NCI-H1105 treated with DMSO at 0.1 percent for 48 hours (cell line): ENCODE data around the gene RASGRP2.

Source experiments
- DNase-seq: peaks from one replicate; lab custom pipeline; 2025; lab: John Stamatoyannopoulos, UW

Gene RASGRP2

DNA sequence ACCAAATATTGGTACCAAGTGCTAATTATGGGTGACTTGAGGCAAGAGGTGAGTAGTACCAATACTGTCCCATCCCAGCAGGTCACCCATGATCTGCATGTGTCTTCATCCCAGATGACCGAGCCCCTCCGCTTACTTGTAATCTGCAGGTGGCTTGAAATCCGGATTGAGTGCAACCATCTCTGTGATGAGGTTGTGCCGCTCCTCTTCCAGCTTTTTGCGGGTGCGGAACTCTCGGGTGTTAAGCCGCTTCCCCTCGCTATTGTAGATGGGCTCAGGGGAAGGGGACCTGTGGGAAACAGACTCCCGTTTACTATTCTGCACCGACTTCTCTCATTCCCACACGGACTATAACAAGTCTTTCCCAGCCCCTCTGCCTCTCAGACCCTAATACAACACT lies 26.2 kb upstream of the RASGRP2 start:
- no peak for DNase-seq

DNA sequence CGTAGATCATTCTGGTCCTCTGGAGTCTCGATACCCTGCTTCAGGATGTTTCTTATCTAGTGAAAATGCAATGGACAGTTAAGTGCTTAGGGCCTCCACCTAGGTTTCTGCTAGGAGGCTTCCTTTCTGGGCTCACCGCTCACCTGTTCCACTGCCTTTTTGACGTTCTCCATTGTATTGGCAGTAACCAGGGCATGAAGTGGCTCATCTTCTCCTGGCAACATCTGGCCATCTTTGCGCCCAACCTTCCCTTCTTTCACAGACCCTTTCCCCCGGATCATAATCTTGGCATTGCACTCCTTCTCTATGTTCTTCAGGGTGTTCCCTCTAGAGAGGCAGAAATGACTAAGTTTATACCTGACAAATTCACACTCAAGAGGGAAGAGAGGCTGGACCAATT lies 25.3 kb upstream of the RASGRP2 start:
- DNase-seq, result no peak

DNA sequence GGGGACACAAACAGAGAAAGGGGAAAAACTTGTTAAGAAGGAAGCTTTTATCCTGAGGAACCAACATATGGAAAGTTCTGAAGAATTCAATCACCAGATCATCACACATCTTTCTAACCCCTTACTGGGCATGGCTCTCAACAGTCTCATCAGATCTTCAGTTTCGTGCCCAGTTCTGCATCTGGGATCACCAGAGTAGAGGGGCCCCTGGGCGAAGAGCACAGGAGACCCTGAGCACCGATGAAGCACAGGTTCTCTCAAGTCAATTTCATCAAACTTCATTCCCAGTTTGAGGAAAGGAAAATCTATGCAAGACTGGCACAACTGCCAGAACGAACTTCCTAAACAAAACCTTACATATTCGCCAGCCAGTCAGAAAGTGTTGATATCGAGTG lies 24.4 kb upstream of the RASGRP2 start:
- DNase-seq, result no peak

DNA sequence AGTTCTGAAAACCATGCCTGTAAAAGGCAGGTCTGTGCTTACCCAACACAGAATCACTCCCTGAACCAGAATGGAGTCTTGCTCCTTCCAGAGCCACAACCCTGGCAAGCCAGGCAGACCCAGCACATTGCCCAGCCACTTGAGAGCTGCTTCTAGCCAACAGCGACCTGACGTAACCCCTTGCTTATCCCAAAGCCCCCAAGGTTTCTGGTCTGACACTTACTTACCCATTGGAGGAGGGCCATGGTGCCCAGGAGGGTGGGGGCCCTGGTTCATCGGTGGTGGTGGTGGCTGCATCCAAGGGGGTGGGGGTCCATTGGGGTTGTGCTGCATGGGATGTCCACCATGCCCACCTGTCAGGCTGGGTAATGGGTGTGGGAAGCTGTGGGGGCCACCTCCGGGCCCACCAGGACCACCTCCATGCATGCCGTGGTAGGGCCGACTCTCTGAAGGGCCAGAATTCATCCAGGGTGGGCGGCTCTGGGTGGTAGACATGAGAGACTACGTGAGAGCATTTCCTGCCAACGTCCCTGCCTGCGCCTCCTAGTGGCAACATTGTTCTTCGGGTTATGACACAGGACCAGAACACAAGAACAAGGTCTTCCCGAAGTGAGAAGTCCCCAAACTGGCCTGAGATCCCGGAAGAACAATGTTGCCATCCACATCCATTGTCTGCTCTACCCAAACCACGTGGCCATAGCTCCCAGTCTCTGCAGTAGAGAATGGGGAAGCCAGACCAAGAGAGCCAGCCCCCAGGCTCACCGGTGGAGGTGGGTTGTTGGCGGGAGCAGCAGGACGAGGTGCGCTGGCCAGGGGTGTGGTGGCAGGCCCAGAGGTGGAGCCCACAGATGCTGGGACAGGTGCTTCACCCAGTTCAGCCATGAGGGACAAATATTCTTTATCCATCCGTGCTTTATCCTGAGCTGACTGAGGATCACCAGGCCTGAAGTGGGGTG lies 23.7 kb upstream of the RASGRP2 start:
- DNase-seq, result no peak

DNA sequence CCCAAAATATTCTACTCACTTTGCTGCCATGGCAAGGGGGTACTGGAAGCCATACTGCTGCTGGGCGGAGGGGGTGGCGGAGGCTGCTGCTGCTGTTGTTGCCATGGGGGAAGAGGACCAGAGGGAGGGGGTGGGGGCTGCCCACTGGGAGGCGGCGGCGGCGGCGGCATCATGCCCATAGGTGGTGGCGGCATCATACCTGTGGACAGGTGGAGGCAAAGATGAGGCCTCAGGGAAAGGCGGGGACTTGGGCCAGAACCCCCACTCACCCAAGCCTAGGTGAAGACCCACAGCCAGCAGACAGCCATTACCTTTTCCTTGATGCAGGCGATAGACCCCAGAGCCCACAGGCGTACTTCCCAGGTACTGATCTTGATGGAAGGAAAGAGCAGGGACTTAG lies 22.9 kb upstream of the RASGRP2 start:
- DNase-seq, result no peak

DNA sequence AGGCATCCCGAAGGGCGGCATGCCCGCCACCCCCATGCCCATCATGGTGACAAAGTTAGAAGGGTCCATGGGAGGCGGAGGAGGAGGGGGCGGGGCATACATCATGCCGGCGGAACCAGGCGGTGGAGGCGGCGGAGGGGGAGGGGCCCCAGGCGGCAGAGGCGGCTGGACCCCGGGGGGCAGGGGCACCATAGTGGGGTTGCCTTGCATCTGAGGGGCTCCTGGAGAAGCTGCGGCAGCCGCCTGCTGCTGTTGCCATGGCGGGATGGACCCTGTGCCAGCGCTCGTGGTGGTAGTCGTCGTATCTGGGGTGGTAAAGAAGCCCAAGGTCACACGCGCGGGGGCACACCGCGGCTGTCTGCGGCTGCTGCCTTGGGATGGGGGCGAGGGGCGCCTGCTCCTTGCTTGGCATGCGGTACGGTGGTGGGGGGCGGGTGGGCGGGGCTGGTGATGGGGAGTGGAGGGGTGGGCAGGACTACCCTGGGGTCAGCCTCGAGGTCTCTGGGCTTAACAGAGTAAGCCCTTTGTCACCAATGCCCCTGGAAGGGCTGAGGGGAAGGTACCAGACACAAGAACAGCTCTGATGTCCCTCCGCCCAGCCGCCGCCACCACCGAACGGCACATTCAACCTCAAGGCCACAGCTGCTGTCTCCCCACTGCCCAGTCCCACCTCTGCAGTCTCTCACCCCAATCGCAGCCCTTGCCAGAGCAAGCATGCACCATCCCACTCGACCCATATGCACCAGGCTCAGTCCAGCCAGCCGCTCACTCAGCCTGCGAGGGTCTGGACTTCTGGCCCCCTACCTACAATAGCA lies 22.1 kb upstream of the RASGRP2 start:
- DNase-seq, result no peak

DNA sequence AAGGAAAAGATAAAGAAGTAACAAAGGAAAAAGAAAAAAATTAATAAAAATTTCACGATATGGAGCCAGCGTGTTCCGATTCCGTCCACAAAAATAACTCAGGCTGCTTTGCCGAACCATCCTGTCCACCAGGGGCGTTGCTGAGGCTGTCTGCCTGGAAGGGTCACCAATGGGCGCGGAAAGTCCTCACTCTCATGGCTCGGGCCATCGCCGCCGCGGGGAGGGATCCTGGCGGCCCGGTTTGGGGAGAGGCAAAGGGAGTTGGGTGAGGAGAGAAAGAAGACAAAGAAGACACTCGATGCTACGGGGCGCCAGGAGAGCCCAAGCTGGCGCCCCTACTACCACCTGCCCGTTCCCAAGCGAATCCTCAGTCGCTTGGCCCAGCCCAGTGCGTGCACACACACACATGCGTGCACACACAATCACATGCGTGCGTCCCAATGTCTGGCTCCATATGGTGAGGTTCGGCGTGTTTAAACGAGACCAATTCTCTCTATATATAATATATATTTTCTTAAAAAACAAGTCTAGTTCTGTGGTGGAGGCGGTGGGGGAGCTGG lies 21.4 kb upstream of the RASGRP2 start:
- no peak for DNase-seq

DNA sequence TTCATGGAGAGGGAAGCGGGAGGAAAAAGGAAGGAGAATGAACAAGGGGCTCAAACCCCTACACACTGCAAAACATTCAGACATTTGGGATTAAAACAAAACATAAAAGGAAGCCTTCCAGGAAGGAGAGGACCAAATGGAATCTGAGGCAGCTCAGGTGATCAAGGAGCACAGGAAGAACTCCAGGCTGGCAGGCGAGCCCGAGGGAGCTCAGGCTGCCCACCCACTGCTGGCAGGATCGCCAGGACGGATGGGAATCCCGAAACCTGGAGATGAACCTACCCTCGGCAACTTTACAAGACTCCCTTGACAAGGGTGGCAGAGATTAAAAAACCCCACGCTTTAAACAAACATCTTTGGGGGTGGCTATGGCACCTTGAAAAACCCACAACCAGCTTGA lies 20.8 kb upstream of the RASGRP2 start:
- DNase-seq, result no peak

DNA sequence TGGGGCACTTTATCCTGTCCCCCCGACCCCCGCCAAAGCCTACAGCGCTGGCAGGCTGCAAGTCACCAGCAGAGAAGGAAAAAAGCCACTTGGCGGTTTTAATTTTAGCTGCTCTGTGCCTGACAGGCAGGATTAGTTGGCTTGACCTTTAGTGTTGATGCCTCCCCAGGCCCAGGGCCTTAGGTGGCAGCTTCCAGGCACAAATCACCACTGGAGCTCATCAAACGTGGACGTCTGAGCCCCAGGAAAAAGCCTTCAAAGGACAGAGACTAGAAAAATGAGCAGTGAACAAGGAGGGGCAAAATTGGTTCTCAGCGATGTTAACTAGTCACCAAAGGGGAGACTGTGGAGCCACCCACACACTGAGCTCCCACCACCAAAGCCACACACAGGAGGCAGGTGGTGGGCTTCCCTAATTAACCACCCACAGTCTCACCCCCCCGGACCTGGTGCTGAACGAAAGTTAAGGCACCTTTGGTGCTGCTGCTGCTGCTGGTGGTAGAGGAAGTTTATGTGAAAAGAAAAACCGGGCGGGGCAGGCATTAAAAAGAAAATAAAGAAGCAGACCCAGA lies 20.2 kb upstream of the RASGRP2 start:
- no peak for DNase-seq

DNA sequence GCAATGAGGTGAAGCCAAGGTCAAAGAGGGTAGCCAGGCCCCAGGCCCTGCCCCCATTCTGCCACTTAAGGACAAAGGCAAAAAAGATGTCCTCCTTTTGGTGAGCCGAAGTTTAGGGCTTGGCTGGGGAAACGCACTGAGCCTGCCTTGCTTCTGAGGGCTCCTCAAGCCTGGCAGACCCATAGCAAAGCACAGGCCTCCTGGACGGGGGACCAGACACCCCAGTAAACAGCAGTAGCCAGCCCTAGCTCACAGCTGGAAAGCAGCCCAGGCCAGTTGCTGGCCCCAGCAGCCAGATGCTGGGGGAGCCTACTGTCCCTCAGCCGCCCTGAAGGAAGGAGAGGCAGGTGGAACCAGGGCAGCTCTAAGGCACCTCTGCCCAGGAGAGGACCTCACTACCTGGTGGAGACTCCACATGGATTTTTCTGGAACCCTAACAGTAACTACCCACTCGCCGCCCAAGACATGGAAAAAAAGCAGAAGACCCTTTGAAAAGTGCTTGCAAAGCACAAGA lies 19.6 kb upstream of the RASGRP2 start:
- DNase-seq, result no peak

DNA sequence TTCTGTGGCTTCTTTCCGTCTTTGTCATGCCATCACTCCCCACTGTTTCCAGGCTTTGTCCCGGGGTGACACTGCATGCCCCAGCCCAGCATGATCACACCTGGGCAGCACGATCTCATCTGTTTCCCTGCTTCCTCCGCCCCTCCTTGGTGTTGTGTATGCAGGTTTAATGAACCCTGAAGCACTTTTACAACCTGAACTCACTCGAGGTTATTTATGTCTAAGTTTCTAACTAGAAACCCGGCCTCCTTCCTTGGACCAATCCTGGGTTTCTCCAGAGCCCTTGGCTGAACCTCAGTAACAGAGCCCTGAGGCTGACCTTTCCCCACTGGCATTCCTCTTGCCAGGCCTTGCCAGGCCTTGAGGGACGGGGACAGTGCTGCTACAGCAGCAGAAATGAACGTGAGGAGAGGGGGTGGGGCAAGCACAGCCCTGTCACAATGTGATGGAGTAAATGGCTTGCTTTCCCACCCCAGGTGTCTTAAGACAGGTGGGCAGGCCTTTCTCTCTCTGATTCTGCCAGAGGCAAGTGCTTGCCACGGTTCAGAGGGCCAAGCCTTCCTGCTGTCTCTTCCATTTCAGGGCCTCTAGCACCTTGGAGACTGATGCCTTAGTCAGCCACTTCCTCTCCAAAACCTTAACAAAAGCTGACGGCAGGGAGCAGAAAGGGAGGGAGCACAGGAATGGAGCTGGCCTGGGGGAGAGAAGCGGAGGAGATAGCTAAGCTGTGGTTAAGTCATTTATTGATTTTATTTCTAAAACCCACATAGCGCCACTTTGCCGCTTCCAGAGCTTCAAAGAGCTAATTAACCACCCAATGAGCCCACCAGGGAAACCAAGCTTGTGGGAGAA lies 19.0 kb upstream of the RASGRP2 start:
- DNase-seq, result no peak

DNA sequence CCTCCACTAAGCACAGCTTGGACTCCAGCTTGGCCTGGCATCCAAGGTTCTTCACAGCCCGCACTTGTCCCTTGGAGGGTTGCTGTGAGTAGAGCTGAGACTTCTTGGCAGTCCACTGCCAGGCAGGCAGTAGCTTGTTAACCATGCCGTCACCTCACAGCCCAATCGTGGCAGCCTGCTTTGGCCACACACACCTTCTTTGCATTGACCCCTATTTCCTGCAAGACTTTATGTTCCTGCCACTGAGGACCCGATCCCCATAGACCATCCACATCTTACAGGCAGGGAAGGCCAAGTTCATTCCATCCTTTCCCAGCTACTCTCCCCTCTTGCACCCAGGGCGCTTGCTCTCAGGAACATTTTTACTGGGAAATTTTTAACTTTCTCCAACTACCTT lies 18.3 kb upstream of the RASGRP2 start:
- DNase-seq, result no peak

DNA sequence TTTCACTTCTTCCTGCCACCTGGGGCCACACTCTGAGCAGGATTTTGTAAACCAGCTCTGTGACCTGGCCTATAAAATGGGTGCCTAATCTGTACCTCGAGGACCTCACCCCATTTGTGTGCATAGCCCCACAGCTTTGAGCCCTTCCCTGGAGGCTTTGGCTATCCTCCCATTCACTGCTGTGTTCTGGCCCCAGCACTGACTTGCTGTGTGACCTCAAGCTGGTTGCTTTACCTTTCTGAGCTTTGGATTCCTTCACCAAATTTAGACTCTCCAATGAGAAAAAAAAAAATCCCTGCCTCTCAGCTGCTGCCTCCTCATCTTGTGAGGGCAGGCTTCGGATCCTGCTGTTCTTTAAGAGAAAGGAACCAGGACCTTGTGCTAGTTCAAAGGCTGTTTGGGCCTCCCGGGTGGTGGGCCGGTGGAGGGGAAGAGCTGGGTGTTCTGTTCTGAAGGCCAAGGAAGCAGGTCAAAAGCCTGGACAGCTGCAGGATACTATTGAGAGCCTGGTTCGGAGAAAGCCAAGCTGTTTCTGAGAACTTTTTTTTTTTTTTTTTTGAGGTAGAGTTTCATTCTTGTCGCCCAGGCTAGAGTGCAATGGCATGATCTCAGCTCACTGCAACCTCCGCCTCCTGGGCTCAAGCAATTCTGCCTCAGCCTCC lies 16.9 kb upstream of the RASGRP2 start:
- DNase-seq, result no peak

DNA sequence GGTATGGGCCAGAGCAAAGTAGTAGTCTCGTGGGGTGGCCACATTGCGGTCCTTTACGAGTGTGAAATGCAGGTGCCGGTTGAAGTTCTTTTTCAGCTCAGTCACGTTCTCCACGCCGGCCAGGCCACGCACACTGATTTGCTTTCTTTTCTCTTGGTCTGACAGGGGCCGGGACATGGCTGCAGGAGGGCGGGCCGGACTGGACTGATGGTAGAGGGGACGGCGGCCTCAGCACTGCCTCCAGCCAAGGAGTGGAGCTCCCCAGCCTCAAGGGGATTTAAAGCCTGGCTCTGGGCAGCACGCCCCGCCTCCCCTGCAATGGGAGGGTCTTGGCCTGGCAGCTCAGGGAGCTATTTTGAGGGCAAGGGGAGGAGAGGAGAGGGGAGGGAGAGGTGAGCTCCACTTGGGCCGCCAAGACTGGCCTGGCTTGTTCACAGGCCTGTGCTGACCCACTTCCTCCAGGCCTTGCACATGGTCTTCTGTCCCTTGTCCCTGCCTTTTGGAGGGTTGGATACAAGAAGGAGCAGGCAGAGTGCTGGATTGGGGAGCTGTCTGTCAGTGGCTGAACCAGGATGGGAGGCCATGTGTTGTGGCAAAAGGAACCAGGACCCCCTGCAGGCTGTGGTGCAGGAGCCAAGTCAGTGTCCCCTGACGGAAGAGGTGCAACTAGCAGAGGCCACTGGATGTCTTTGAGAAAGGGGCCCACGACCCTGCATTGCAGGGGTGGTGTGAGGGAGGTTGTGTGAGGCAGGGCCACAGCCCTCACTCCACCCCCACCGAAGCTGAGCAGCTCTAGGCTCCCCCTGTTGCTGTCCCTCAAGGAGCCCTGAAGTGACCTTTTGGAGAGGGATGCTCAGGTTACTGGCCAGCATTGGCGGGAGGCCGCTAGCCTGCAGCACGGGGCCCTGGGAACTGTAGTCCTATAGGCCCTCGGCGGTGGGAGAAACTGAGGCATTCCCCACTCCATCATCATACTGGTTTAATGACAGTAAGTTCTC lies 16.1 kb upstream of the RASGRP2 start, which contains the start of gene PYGM:
Gene PYGM (minus strand): TSS at position 253 of the 998 bp plus-strand sequence. CDS start 76 bp downstream, at position 177.
- DNase-seq, result no peak

DNA sequence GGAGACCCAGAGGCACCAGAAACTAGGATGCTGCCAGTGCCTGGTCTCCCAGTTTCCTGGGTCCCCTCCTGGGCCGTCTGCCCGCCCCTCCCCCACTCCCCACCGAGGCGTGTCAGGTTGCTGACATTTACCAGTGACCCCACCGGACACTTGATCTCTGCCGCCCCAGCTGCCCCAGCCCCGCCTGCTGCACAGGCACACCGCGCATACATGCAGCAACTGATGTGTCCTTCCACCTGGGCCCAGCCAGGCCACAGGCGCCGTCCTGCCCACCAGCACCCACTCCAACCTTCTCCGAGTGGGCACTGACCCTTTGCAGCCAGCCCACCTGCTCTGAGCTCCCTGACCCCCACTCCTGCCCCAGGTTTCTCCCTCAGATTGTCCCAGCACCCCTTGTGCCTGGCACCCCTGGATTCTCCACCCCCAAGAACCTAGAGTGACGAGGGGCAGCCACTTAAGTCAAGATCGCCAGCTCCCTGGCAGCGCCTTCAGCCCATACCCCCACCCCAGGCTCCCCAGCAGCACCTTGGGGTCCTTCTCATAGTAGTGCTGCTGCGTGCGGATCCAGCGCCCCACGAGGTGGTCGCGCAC lies 15.3 kb upstream of the RASGRP2 start:
- no peak for DNase-seq

DNA sequence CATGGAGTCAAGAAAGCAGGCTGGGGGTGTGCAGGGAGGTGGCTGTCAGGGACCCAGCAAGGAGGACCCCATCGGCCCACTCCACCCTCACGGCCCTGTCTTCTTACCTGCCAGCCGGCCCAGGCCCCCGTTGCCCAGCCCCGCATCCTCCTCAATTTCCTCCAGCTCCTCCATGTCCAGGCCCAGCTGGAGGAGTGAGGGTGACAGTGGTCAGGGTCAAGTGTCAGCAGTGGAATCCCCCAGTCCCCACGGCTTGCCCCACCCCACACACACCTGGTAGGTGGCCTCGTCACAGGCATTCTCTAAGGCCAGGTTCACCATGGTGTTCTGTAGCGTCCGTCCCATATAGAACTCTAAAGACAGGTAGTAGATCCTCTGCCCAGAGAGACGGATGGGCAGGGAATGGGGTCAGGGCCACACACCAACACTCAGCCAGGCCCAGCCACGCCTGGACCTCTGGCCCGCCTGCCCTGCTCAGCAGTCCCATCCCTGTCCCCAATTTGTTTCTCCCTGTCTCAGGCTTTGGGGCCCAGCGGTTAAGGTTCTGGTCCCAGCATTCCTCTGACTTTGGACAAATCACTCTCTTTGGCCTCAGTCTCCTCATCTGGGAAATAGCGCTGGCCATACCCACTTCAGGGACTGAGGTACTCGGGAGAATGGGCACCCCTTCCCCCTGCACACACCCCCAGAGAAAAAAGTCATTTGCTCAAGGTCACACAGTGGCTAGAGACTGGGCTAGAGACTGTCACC lies 14.6 kb upstream of the RASGRP2 start:
- DNase-seq, result no peak

DNA sequence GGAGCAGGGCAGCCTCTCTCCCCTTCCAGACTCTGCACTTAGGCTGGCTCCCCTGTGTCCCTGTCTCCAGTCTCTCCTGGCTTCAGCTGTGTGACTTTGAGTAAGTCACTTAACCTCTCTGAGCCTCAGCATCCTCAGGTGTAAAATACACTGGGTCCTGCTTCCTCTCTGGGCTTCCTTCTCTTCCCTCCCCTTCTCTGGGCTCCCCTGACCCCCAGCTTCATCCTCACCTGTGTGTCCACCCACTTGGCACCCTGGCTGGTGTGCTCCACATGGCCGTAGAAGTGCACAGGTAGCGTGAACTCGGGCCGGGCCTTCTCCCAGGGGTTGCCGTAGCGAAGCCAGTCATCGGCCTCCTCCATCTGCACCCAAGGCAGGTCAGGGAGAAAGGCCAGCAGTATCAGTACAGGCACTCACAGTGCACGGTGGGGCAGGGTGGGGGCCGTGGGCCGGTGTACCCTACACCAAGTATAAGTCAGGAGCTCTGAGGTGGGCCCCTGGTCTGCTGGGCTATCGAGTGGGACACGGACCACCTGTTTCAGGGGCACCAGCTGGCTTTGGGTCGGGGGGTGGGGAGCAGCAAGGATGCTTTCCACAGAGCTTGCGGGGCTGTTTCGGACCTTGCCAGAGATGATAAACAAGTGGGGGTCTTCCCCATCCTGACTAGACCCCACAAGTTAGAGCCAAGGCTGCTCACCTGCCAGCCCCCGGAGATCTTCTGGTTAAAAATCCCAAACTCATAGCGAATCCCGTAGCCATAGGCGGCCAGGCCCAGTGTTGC lies 13.8 kb upstream of the RASGRP2 start:
- no peak for DNase-seq
